Muscle layer of duodenum (tissue), 2 donors: ENCODE results near the gene PNP.

Source experiments
- H3K27ac ChIP-seq: one replicate; pipeline ENCODE4 v1.7.0; 2013; ENCODE audit warnings: mild to moderate bottlenecking, low read length
- H3K27me3 ChIP-seq: one replicate; pipeline ENCODE4 v1.7.0; 2013; ENCODE audit warnings: low read depth, mild to moderate bottlenecking, control low read depth, low read length
- H3K36me3 ChIP-seq, 2 donors: one replicate each; pipeline ENCODE4 v1.7.0; 2013; ENCODE audit warnings: low read length in 2 of 2, control low read depth in 1 of 2, mild to moderate bottlenecking in 1 of 2; ENCODE audit not compliant: insufficient read depth in 2 of 2, control insufficient read depth in 1 of 2
- H3K4me1 ChIP-seq, 2 donors: one replicate each; pipeline ENCODE4 v1.7.0; 2013; ENCODE audit warnings: low read length in 2 of 2, mild to moderate bottlenecking in 2 of 2, control low read depth in 1 of 2, moderate library complexity in 1 of 2; ENCODE audit not compliant: insufficient read depth in 2 of 2, control insufficient read depth in 1 of 2
- H3K4me3 ChIP-seq, 2 donors: one replicate each; pipeline ENCODE4 v1.7.0; 2013; ENCODE audit warnings: low read length in 2 of 2, low read depth in 1 of 2, mild to moderate bottlenecking in 1 of 2
- H3K9me3 ChIP-seq, 2 donors: one replicate each; pipeline ENCODE4 v1.7.0; 2013; ENCODE audit warnings: low read length in 2 of 2, control low read depth in 1 of 2, mild to moderate bottlenecking in 1 of 2; ENCODE audit not compliant: control insufficient read depth in 1 of 2
- donor health status: healthy.

PNP gene

DNA sequence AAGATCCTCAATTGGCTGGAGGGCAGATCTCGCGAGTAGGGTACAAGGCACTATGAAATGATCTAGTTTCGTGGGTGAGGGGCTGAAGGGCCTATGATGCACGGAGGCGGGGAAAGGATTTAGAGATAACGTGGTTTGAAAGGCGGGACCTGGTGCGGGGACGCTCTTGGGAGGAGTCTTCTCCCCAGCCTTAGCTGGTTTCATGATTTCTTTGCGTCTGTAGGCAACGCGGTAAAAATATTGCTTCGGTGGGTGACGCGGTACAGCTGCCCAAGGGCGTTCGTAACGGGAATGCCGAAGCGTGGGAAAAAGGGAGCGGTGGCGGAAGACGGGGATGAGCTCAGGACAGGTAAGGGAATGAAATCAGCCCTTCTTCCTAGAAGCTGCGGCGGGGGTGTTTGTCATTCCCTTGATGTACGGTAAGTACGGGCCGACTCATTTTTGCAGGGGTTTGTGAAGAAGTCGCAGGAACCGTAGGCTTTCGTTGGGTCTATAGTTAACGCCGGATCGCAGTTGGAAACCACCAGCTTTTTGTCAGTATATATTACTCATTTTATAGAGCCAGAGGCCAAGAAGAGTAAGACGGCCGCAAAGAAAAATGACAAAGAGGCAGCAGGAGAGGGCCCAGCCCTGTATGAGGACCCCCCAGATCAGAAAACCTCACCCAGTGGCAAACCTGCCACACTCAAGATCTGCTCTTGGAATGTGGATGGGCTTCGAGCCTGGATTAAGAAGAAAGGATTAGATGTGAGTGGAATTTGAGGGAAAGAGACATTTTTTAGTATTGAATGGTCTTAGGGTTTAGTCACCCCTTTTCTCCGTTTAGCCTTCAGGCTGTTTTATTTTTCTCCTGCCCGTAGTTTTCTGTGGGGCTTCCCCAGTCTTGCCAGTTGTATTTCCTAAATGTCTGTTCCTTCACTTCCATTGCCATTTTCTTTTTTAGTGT lies 13.6 kb upstream of the PNP start:
- peak overlapping the region; percentile 92 to 98 for H3K4me3 ChIP-seq
- H3K36me3 ChIP-seq: peaks cover 41 to 51% of the 10 kb centered on the region in 2 donors
- H3K27me3 ChIP-seq: no peaks in the 10 kb centered on the region
- peaks cover 20 to 53% of the 10 kb centered on the region in 2 donors for H3K4me1 ChIP-seq
- H3K27ac ChIP-seq: peak overlapping the region; percentile 98
- H3K9me3 ChIP-seq: no peaks in the 10 kb centered on the region

GRCh38 chr14:20456971-20457370 lies 12.2 kb upstream of the PNP start:
- Histone ChIP-seq H3K36me3 (peaks cover 36 to 41% of the 10 kb centered on the region in 2 donors), H3K4me1 (peaks cover 21 to 54% of the 10 kb centered on the region in 2 donors), H3K4me3 (no peak overlapping the region), H3K9me3 (no peaks in the 10 kb centered on the region), H3K27ac (no peak overlapping the region), H3K27me3 (no peaks in the 10 kb centered on the region)

GRCh38 chr14:20458031-20458789 lies 11.0 kb upstream of the PNP start:
- peaks cover 18 to 52% of the 10 kb centered on the region in 2 donors for H3K4me1 ChIP-seq
- peaks cover 32 to 38% of the 10 kb centered on the region in 2 donors for H3K36me3 ChIP-seq
- no peak overlapping the region for H3K4me3 ChIP-seq
- H3K9me3 ChIP-seq: no peaks in the 10 kb centered on the region
- H3K27ac ChIP-seq: no peak overlapping the region
- no peaks in the 10 kb centered on the region for H3K27me3 ChIP-seq

- no peaks in the 10 kb centered on the region for H3K27me3 ChIP-seq
- peaks cover 15 to 39% of the 10 kb centered on the region in 2 donors for H3K4me1 ChIP-seq
- H3K9me3 ChIP-seq: no peaks in the 10 kb centered on the region
- H3K36me3 ChIP-seq: peaks cover 32 to 38% of the 10 kb centered on the region in 2 donors
- peak overlapping the region; percentile 80 for H3K27ac ChIP-seq
- H3K4me3 ChIP-seq: peak overlapping the region; percentile 76 to 91
Observed at GRCh38 chr14:20460458-20461224, 8.6 kb upstream of the PNP start.

DNA sequence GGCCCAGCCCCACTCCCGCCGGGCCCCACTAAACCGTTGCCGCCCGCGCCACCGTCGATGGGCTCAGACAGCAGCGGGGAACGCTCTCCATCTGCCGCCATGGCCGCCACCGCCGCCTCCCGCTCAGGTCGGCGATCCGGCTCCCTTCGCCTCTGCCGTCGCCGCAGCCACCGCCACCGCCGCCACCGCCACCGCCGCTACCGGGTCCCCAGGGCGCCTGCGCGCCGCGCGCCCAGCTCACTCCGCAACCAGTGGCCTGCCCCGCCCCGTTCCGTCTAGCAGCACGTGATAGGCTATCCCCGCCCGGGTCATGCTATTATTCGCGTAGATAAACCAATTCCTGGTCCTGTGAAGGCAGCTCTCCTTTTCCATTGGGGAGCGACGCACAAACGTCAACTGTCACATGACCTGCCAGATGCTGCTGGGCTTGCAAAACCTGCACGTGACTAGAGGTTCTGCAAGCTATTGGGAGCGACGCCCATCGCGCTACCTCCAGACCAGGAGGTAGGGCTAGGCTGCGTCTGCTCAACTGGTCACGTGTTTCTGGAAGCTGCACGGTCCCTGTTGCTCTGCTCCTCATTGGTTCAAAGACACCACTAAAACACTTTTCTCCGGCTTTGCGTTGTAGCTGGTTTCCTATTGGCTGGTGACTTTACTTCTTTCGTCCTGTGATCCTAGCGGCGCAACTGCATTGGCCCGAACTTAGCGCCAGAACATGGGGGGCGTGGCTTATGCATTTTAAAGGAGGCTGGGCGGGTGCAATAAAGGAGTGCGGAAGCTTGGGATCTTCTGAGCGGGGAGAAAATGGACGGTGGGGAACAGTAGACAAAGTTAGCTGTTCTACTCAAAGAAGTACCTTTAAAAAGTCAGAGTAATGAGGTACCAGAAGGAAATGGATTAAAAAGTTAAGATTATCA lies 7.7 kb upstream of the PNP start, which contains the start of gene PIP4P1:
Gene PIP4P1 (minus strand): TSS at position 210 of the 917 bp plus-strand sequence. CDS start 109 bp downstream, at position 101.
- peak within 1 kb of the TSS; percentile 76 to 91 for H3K4me3 ChIP-seq
- H3K27me3 ChIP-seq: no peaks in the 10 kb centered on the region
- peaks cover 30 to 35% of the 10 kb centered on the region in 2 donors for H3K36me3 ChIP-seq
- peak within 1 kb of the TSS; percentile 90 for H3K27ac ChIP-seq
- H3K9me3 ChIP-seq: no peaks in the 10 kb centered on the region
- H3K4me1 ChIP-seq: peaks cover 11 to 31% of the 10 kb centered on the region in 2 donors

- Histone ChIP-seq H3K4me3 (peak overlapping the region; percentile 65 to 89), H3K27me3 (no peaks in the 10 kb centered on the region), H3K4me1 (peaks cover 0 to 14% of the 10 kb centered on the region in 2 donors), H3K9me3 (no peaks in the 10 kb centered on the region), H3K36me3 (no peaks in the 10 kb centered on the region), H3K27ac (peak overlapping the region; percentile 92)
Observed at GRCh38 chr14:20468764-20469241, 403 bp upstream of the PNP start.

- Histone ChIP-seq H3K27me3 (no peaks in the 10 kb centered on the region), H3K36me3 (peaks cover 10 to 11% of the 10 kb centered on the region in 2 donors), H3K27ac (peak overlapping the region; percentile 92), H3K4me1 (peaks cover 0 to 14% of the 10 kb centered on the region in 2 donors), H3K4me3 (peak overlapping the region; percentile 65 to 89), H3K9me3 (no peaks in the 10 kb centered on the region)
Observed at GRCh38 chr14:20469890-20470602, 840 bp downstream of the PNP start.

- H3K27ac ChIP-seq: peak overlapping the region; percentile 92
Observed at GRCh38 chr14:20470603-20470901, 1.3 kb downstream of the PNP start.

DNA sequence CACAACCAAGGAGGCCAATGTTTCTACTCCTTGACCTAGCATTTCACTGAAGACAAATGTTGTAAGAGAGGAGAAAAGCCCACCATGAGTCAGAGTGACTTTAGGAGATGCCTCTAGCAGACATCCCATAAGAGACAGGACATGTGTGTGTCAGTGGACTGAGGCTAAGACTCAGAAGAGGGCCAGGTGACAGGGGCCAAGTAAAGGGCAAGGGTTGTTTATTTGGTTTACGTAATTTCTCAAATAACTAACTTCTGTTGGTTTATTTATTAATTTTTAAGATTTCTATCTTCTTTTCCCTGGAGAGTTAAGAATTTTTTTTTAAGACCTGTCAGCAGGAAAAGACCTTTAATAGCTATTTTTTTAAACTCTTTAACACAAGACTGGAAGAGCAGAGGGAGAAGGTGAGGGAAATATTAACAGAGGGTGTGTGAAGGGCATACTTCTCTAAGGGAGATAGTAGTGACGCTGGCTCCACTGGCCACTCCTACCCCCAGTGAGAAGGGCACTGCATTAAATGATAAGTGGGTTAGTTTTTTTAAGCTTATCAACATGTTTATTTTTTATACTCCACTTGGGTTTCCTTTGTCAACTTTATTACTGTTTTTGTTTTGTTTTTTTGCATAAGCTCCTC lies 3.4 kb downstream of the PNP start:
- Histone ChIP-seq H3K4me1 (peaks cover 13 to 14% of the 10 kb centered on the region in 2 donors), H3K27ac (no peak overlapping the region), H3K27me3 (no peaks in the 10 kb centered on the region), H3K36me3 (peaks cover 20 to 35% of the 10 kb centered on the region in 2 donors), H3K4me3 (no peak overlapping the region), H3K9me3 (no peaks in the 10 kb centered on the region)

More at GRCh38 chr14:20470603-20470901, 1.3 kb downstream of the PNP start:
- Histone ChIP-seq H3K4me1 (peaks cover 0 to 14% of the 10 kb centered on the region in 2 donors), H3K9me3 (no peaks in the 10 kb centered on the region), H3K36me3 (peaks cover 10 to 14% of the 10 kb centered on the region in 2 donors), H3K4me3 (peak overlapping the region; percentile 65 to 89), H3K27me3 (no peaks in the 10 kb centered on the region)
